Type B pancreatic cell (in vitro differentiated cells): ENCODE measurements around the gene SELENBP1. TPM values are rescaled to one million over a fixed set of nuclear protein-coding genes. Genes with fewer than 3 reads are reported as not detected.

ENCODE experiments used
- DNase-seq: peaks from one replicate; pipeline ENCODE4 v3.0.0; 2021; ENCODE audit warnings: mixed read lengths; ENCODE audit not compliant: unreplicated experiment; ENCODE audit errors: extremely low spot score
- H3K27ac Mint-ChIP-seq: 2 replicates; pipeline ENCODE4 v1.8.0; 2021; ENCODE audit warnings: mild to moderate bottlenecking, mixed read lengths
- H3K27me3 Mint-ChIP-seq: 2 replicates; pipeline ENCODE4 v1.8.0; 2021; ENCODE audit warnings: mixed read lengths
- H3K36me3 Mint-ChIP-seq: 2 replicates; pipeline ENCODE4 v1.8.0; 2021; ENCODE audit warnings: mixed read lengths
- H3K4me1 Mint-ChIP-seq: one replicate; pipeline ENCODE4 v1.8.0; 2021; ENCODE audit warnings: mixed read lengths; ENCODE audit not compliant: unreplicated experiment
- H3K4me3 Mint-ChIP-seq: 2 replicates; pipeline ENCODE4 v1.8.0; 2021; ENCODE audit warnings: mild to moderate bottlenecking, mixed read lengths
- H3K9me3 Mint-ChIP-seq: 2 replicates; pipeline ENCODE4 v1.8.0; 2021; ENCODE audit warnings: mixed read lengths
- total RNA-seq: library from RNA; stranded (reverse); gene quantifications from 2 replicates; pipeline ENCODE4 v1.2.1, GENCODE V29; 2021; ENCODE audit warnings: low replicate concordance
- TF ChIP-seq, protein P1 (sequence below): fragments of 200-600 bp; sonication (generic); conservative IDR thresholded peaks from 2 replicates; pipeline ENCODE4 v1.5.0; 2021; ENCODE audit warnings: antibody characterized with exemption, mild to moderate bottlenecking

Gene SELENBP1
- total RNA-seq, 1 donor from 2014 or later, result 39.2 TPM

- no peaks in the 10 kb centered on the region for H3K9me3 Mint-ChIP-seq
- DNase-seq, result no peak
- peaks cover 20% of the 10 kb centered on the region for H3K4me1 Mint-ChIP-seq
- TF ChIP-seq, protein P1, sequence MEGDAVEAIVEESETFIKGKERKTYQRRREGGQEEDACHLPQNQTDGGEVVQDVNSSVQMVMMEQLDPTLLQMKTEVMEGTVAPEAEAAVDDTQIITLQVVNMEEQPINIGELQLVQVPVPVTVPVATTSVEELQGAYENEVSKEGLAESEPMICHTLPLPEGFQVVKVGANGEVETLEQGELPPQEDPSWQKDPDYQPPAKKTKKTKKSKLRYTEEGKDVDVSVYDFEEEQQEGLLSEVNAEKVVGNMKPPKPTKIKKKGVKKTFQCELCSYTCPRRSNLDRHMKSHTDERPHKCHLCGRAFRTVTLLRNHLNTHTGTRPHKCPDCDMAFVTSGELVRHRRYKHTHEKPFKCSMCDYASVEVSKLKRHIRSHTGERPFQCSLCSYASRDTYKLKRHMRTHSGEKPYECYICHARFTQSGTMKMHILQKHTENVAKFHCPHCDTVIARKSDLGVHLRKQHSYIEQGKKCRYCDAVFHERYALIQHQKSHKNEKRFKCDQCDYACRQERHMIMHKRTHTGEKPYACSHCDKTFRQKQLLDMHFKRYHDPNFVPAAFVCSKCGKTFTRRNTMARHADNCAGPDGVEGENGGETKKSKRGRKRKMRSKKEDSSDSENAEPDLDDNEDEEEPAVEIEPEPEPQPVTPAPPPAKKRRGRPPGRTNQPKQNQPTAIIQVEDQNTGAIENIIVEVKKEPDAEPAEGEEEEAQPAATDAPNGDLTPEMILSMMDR, result no peak
- H3K27me3 Mint-ChIP-seq, result no peaks in the 10 kb centered on the region
- H3K4me3 Mint-ChIP-seq, result peak overlapping the region; percentile 97
- peaks cover 22% of the 10 kb centered on the region for H3K36me3 Mint-ChIP-seq
- peak overlapping the region; percentile 95 for H3K27ac Mint-ChIP-seq
Observed at GRCh38 chr1:151325646-151326429, 46.7 kb downstream of the SELENBP1 start.

- H3K27me3 Mint-ChIP-seq, result no peaks in the 10 kb centered on the region
- H3K36me3 Mint-ChIP-seq, result peaks cover 25% of the 10 kb centered on the region
- TF ChIP-seq, protein P1, result no peak
- H3K9me3 Mint-ChIP-seq, result no peaks in the 10 kb centered on the region
- H3K4me1 Mint-ChIP-seq, result peaks cover 20% of the 10 kb centered on the region
- no peak for DNase-seq
- peak overlapping the region; percentile 95 for H3K27ac Mint-ChIP-seq
- peak overlapping the region; percentile 97 for H3K4me3 Mint-ChIP-seq
Observed at GRCh38 chr1:151325231-151325630, 47.3 kb downstream of the SELENBP1 start.

- no peak for DNase-seq
- H3K36me3 Mint-ChIP-seq, result peaks cover 25% of the 10 kb centered on the region
- peak overlapping the region; percentile 26 for H3K27ac Mint-ChIP-seq
- peaks cover 20% of the 10 kb centered on the region for H3K4me1 Mint-ChIP-seq
- TF ChIP-seq, protein P1, result no peak
- H3K9me3 Mint-ChIP-seq, result no peaks in the 10 kb centered on the region
- peak overlapping the region; percentile 34 for H3K4me3 Mint-ChIP-seq
- no peaks in the 10 kb centered on the region for H3K27me3 Mint-ChIP-seq
Observed at GRCh38 chr1:151324390-151324930, 48.0 kb downstream of the SELENBP1 start.

- H3K27ac Mint-ChIP-seq, result peak overlapping the region; percentile 26
- DNase-seq, result no peak
Observed at GRCh38 chr1:151318975-151319374, 53.5 kb downstream of the SELENBP1 start.

DNA sequence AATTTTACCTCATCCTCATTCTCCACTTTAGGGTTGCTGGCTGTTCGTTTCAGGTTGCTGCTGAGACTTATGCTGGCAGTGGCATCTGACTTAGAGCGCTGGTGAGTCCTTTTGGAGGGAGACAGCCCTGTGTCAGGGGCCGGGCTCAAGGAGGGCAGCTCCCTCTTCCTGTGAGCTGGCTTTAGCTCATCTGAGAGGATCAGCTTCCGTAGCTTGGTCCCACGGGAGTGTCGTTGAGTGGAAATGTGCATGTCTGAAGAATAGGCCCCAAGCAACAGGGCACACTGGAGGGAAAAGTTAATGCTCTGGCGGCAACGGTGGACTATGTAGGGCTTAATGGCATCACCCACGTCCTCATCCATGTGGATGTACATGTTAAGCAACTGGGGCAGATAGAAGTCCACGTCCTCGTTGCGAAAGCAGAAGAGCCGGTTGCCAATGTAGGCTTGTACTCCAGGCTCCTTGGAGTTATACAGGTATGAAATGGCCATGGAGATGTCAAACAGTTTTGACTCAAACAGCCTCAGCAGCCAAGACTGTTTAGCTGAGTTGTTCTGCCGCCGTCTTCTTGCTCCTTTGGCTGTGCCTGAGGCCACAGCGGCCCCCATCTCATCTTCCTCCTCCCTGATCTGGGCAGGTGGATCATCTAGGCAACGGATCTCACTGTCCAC, 56.8 kb downstream of the SELENBP1 start:
- no peak for DNase-seq
- peaks cover 14% of the 10 kb centered on the region for H3K36me3 Mint-ChIP-seq
- H3K4me3 Mint-ChIP-seq, result no peak overlapping the region
- peaks cover 7% of the 10 kb centered on the region for H3K4me1 Mint-ChIP-seq
- no peaks in the 10 kb centered on the region for H3K27me3 Mint-ChIP-seq
- H3K9me3 Mint-ChIP-seq, result no peaks in the 10 kb centered on the region
- TF ChIP-seq, protein P1, result no peak
- H3K27ac Mint-ChIP-seq, result no peak overlapping the region

More at GRCh38 chr1:151318975-151319374, 53.5 kb downstream of the SELENBP1 start:
- TF ChIP-seq, protein P1, result no peak
- H3K4me3 Mint-ChIP-seq, result no peak overlapping the region
- H3K27me3 Mint-ChIP-seq, result no peaks in the 10 kb centered on the region
- H3K36me3 Mint-ChIP-seq, result peaks cover 25% of the 10 kb centered on the region
- no peaks in the 10 kb centered on the region for H3K4me1 Mint-ChIP-seq
- H3K9me3 Mint-ChIP-seq, result no peaks in the 10 kb centered on the region

Other genes with a start within 250 kb of the SELENBP1 start
- gene SEMA6C, start 226.1 kb downstream of the SELENBP1 start, total RNA-seq, result 10.6 and 37.1 TPM in 2 replicates
- not detected in 2 replicates for gene TNFAIP8L2, start 216.1 kb downstream of the SELENBP1 start, total RNA-seq
- gene LYSMD1, start 206.8 kb downstream of the SELENBP1 start, total RNA-seq, result 8.9 and 12.3 TPM in 2 replicates
- 39.3 and 42.1 TPM in 2 replicates for gene SCNM1, start 206.6 kb downstream of the SELENBP1 start, total RNA-seq
- 1.9 TPM in 2 replicates for gene TMOD4, start 196.7 kb downstream of the SELENBP1 start, total RNA-seq
- gene VPS72, start 182.5 kb downstream of the SELENBP1 start, total RNA-seq, result 95.8 and 97.4 TPM in 2 replicates
- 69.8 and 77.3 TPM in 2 replicates for gene PIP5K1A, start 174.2 kb downstream of the SELENBP1 start, total RNA-seq
- gene PSMD4, start 118.0 kb downstream of the SELENBP1 start, total RNA-seq, result 146 and 170 TPM in 2 replicates
- 29.6 and 31.7 TPM in 2 replicates for gene ZNF687, start 90.4 kb downstream of the SELENBP1 start, total RNA-seq
- gene PI4KB, start 45.3 kb downstream of the SELENBP1 start, total RNA-seq, result 59.6 and 60.7 TPM in 2 replicates
- 27.3 and 66.5 TPM in 2 replicates for gene RFX5, start 25.5 kb downstream of the SELENBP1 start, total RNA-seq
- 241 and 243 TPM in 2 replicates for gene PSMB4, start 26.9 kb upstream of the SELENBP1 start, total RNA-seq
- 73.1 and 126 TPM in 2 replicates for gene POGZ, start 86.8 kb upstream of the SELENBP1 start, total RNA-seq
- gene CGN, start 138.7 kb upstream of the SELENBP1 start, total RNA-seq, result 29.0 and 52.8 TPM in 2 replicates
- gene TUFT1, start 167.6 kb upstream of the SELENBP1 start, total RNA-seq, result 15.5 and 34.7 TPM in 2 replicates
- 33.1 and 40.7 TPM in 2 replicates for gene SNX27, start 239.3 kb upstream of the SELENBP1 start, total RNA-seq